ENCODE results near the gene UTY. TPM values are rescaled to one million over a fixed set of nuclear protein-coding genes. Genes with fewer than 3 reads are reported as not detected.

The UTY gene
- total and polyA plus RNA-seq, 10 of the 15 experiments (the other 5 are each of a cell fraction or from before 2014, with no cell fraction given), result 0.13 TPM; not detected in 9

DNA sequence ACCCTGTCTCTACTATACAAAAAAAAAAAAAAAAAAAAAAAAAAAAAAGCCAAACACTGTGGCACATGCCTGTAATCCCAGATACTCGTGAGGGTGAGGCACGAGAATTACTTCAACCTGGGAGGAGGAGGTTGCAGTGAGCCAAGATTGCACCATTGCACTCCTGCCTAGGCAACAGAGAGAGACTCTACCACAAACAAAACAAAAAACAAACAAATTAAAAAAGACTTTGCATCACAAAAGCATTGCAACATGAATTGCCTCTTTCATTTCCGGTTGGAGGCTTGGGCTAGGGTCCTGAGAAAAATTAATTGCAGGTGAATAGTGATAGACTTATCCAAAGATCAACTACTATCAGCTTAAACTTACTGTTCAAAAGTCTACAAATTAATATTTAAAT lies 180.4 kb downstream of the UTY start:
- BruUV-seq (replicated peaks), result no TSS peak
- Histone ChIP-seq H3K79me2 (ENCODE audit: control insufficient read depth, insufficient read depth, low read length) (no peaks in the 10 kb centered on the region), H2AFZ (ENCODE audit: control insufficient read depth, low read depth, low read length) (no peak overlapping the region), H4K20me1 (ENCODE audit: control insufficient read depth, insufficient read depth) (no peaks in the 10 kb centered on the region), H3K27me3 (replicated peaks in 1 of 2; ENCODE audit: control insufficient read depth in 2 of 2, insufficient read depth in 2 of 2, low read length in 1 of 2) (no peaks in the 10 kb centered on the region), H3K4me3 (no peak overlapping the region), H3K9ac (ENCODE audit: control insufficient read depth, insufficient read depth, low read length) (no peak overlapping the region), H3K4me1 (ENCODE audit: control insufficient read depth, insufficient read depth, low read length) (no peaks in the 10 kb centered on the region), H3K36me3 (ENCODE audit: control insufficient read depth in 2 of 2, insufficient read depth in 2 of 2, low read length in 1 of 2) (no peaks in the 10 kb centered on the region), H3K4me2 (ENCODE audit: control insufficient read depth, insufficient read depth) (no peak overlapping the region), H3K9me3 (replicated peaks; ENCODE audit: control insufficient read depth, insufficient read depth, low read length) (no peaks in the 10 kb centered on the region), H3K27ac (ENCODE audit: control insufficient read depth, insufficient read depth) (no peak overlapping the region)
- TF ChIP-seq NFYB (IDR thresholded peaks at IDR 0.05; ENCODE audit: insufficient read depth, low read depth, low read length), result no peak
- intact Hi-C loops (cut with micrococcal nuclease; ENCODE audit: unreplicated experiment) (no loop called here), in situ Hi-C loops (cut with MboI) (no loop called here)
- ATAC-seq (no peak), DNase-seq (ENCODE audit: low read depth, low spot score) (no peak), FAIRE-seq (no peak)
- ChIA-PET SMC1A (ENCODE audit: uncharacterized antibody, unreplicated experiment) (no interaction called here), CTCF (no interaction called here), POLR2A (no interaction called here), RAD21 (ENCODE audit: unreplicated experiment) (no interaction called here)
- no CpG with 5 or more reads among the region's 3 CpGs for WGBS (ENCODE audit: insufficient coverage, insufficient replicate concordance, low lambda C conversion rate, missing lambda C conversion rate)

DNA sequence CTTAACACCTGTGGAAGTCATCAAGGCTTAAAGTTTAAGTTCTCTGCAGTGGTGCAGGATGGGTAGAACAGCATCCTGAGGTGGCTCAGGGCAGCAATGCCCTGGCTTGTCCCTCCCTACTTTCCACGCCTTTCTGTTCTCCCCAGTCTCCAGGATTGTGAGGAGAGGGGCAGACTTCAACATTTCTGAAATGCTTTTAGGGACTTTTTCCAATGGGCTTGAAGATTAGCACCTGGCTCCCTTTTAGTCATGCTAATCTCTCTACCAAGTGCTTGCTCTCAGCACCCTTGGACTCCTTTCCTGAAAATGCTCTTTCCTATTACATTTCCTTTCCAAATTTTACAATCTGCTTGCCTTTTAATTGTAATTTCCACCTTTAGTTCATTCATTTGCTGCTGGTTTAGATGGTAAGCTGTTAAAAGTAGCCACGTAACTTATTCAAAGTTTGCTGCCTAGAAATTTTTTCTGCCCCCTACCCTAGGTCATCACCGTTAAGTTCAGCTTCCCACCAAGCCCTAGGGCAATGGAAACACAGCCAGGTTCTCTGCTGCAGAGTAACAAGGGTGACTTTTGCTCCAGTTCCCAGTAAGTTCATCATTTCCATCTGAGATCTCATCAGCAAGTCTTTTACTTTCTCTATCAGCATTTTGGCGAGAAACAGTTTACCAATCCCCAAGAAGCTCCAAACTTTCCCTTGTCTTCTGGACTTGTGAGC lies 183.5 kb downstream of the UTY start:
- Histone ChIP-seq H2AFZ (ENCODE audit: control insufficient read depth, low read depth, low read length) (no peak overlapping the region), H3K27me3 (replicated peaks in 1 of 2; ENCODE audit: control insufficient read depth in 2 of 2, insufficient read depth in 2 of 2, low read length in 1 of 2) (no peaks in the 10 kb centered on the region), H4K20me1 (ENCODE audit: control insufficient read depth, insufficient read depth) (no peaks in the 10 kb centered on the region), H3K4me3 (no peak overlapping the region), H3K36me3 (ENCODE audit: control insufficient read depth in 2 of 2, insufficient read depth in 2 of 2, low read length in 1 of 2) (no peaks in the 10 kb centered on the region), H3K9me3 (replicated peaks; ENCODE audit: control insufficient read depth, insufficient read depth, low read length) (no peaks in the 10 kb centered on the region), H3K4me2 (ENCODE audit: control insufficient read depth, insufficient read depth) (no peak overlapping the region), H3K79me2 (ENCODE audit: control insufficient read depth, insufficient read depth, low read length) (no peaks in the 10 kb centered on the region), H3K4me1 (ENCODE audit: control insufficient read depth, insufficient read depth, low read length) (no peaks in the 10 kb centered on the region), H3K9ac (ENCODE audit: control insufficient read depth, insufficient read depth, low read length) (no peak overlapping the region), H3K27ac (ENCODE audit: control insufficient read depth, insufficient read depth) (no peak overlapping the region)
- ChIA-PET POLR2A (no interaction called here), RAD21 (ENCODE audit: unreplicated experiment) (no interaction called here), CTCF (no interaction called here), SMC1A (ENCODE audit: uncharacterized antibody, unreplicated experiment) (no interaction called here)
- DNase-seq (ENCODE audit: low read depth, low spot score), result no peak
- intact Hi-C loops (cut with micrococcal nuclease; ENCODE audit: unreplicated experiment) (no loop called here), in situ Hi-C loops (cut with MboI) (no loop called here)
- no peak for ATAC-seq
- no CpG with 5 or more reads among the region's 4 CpGs for WGBS (ENCODE audit: insufficient coverage, insufficient replicate concordance, low lambda C conversion rate, missing lambda C conversion rate)
- no peak for FAIRE-seq
- no TSS peak for BruUV-seq (replicated peaks)
- TF ChIP-seq BRCA1 (IDR thresholded peaks at IDR 0.05; ENCODE audit: low read depth, low read length) (no peak), FOXM1 (IDR thresholded peaks at IDR 0.05; ENCODE audit: low read depth, low read length) (no peak), ATF7 (IDR thresholded peaks at IDR 0.05; ENCODE audit: low read depth) (no peak), NR2F1 (conservative IDR thresholded peaks at IDR 0.05) (no peak), POLR2A (IDR thresholded peaks at IDR 0.05; ENCODE audit: low read depth, low read length) (no peak)
